ENCODE measurements around the gene NOSTRIN. TPM values are rescaled to one million over a fixed set of nuclear protein-coding genes. Genes with fewer than 3 reads are reported as not detected.
A peak's percentile ranks its signal among the peaks of the same experiment; 100 is the strongest.

NOSTRIN gene
- total and polyA plus RNA-seq, 2 donors (not counting 3 experiments of a cell fraction or from before 2014, with no cell fraction given): 0.03 to 0.75 TPM

GRCh38 chr2:168775837-168776236 lies 26.6 kb upstream of the NOSTRIN start:
- Histone ChIP-seq H3K4me2 (ENCODE audit: insufficient read depth, low read length) (no peak overlapping the region), H3K9me1 (replicated peaks; ENCODE audit: control insufficient read depth, extremely low read depth, insufficient read depth, low read length) (no peaks in the 10 kb centered on the region)
- intact Hi-C loops (cut with micrococcal nuclease): no loop called here

GRCh38 chr2:168780669-168781071 lies 21.8 kb upstream of the NOSTRIN start:
- H3K27ac ChIP-seq (ENCODE audit: insufficient read depth, low read depth, low read length): no peak overlapping the region
- dilution Hi-C loops (cut with MboI; ENCODE audit: extremely low pct_ligation_motif_present, low sequenced_read_pairs): no loop called here
- ChIA-PET POLR2A (no interaction called here), CTCF (interaction anchor here (0.9 kb wide), 1 partner anchor 441 kb away, joined by 3 read pairs; no protein-coding TSS in a partner anchor)
- H3K4me1 ChIP-seq (ENCODE audit: control insufficient read depth, extremely low read depth, insufficient read depth, low read length): peaks cover 4% of the 10 kb centered on the region
- H3K79me2 ChIP-seq (ENCODE audit: control insufficient read depth, insufficient read depth, low read length): no peaks in the 10 kb centered on the region
- intact Hi-C loops (cut with micrococcal nuclease): no loop called here
- no peaks in the 10 kb centered on the region for H3K9me1 ChIP-seq (replicated peaks; ENCODE audit: control insufficient read depth, extremely low read depth, insufficient read depth, low read length)
- H2AFZ ChIP-seq (ENCODE audit: low read depth, low read length): no peak overlapping the region
- no peak overlapping the region for H3K4me2 ChIP-seq (ENCODE audit: insufficient read depth, low read length)
- no peak for TF ChIP-seq CTCF (IDR thresholded peaks at IDR 0.05; ENCODE audit: extremely low read depth in 1 of 2, insufficient read depth in 1 of 2, low read depth in 1 of 2, low read length in 2 of 2)
- no peak for TF ChIP-seq EZH2 (IDR thresholded peaks at IDR 0.05; ENCODE audit: borderline replicate concordance, low read depth, low read length, severe bottlenecking)
- no peak for TF ChIP-seq POLR2AphosphoS5 (IDR thresholded peaks at IDR 0.05; ENCODE audit: insufficient read depth, low read depth, low read length)
- no peak for TF ChIP-seq MYC (IDR thresholded peaks at IDR 0.05; ENCODE audit: low read depth, low read length)
- no peak for TF ChIP-seq MAX (IDR thresholded peaks at IDR 0.05; ENCODE audit: insufficient read depth, insufficient read length)
- TF ChIP-seq JUN (IDR thresholded peaks at IDR 0.05; ENCODE audit: borderline replicate concordance, insufficient read depth, insufficient read length, low read depth): no peak
- TF ChIP-seq FOS (IDR thresholded peaks at IDR 0.05; ENCODE audit: borderline replicate concordance, insufficient read depth, low read length): no peak
- no peak for TF ChIP-seq GATA2 (IDR thresholded peaks at IDR 0.05; ENCODE audit: insufficient read depth, insufficient read length, low read depth, low read length)
- no peak for TF ChIP-seq POLR2A (IDR thresholded peaks at IDR 0.05; ENCODE audit: low read depth, low read length)
- H3K9me3 ChIP-seq (replicated peaks; ENCODE audit: control insufficient read depth, insufficient read depth, low read length): no peaks in the 10 kb centered on the region
- no peaks in the 10 kb centered on the region for H4K20me1 ChIP-seq (replicated peaks; ENCODE audit: control insufficient read depth, extremely low read depth, insufficient read depth, low read length)
- DNase-seq (ENCODE audit: low read depth, low spot score): peak; percentile 45
- no peak overlapping the region for H3K9ac ChIP-seq (replicated peaks; ENCODE audit: extremely low read depth, insufficient read depth, low read length)
- no peaks in the 10 kb centered on the region for H3K36me3 ChIP-seq (ENCODE audit: control insufficient read depth in 2 of 2, extremely low read depth in 1 of 2, insufficient read depth in 2 of 2, low read length in 2 of 2)
- BruUV-seq (replicated peaks): no TSS peak
- no peak for FAIRE-seq
- peaks cover 0 to 5% of the 10 kb centered on the region in 2 experiments for H3K27me3 ChIP-seq (ENCODE audit: control insufficient read depth in 2 of 2, insufficient read depth in 2 of 2, low read length in 2 of 2)
- no peak overlapping the region for H3K4me3 ChIP-seq (replicated peaks in 1 of 3; ENCODE audit: insufficient read depth in 1 of 3, low read depth in 1 of 3, low read length in 3 of 3)

More at GRCh38 chr2:168775837-168776236, 26.6 kb upstream of the NOSTRIN start:
- dilution Hi-C loops (cut with MboI; ENCODE audit: extremely low pct_ligation_motif_present, low sequenced_read_pairs): no loop called here
- H3K27me3 ChIP-seq (ENCODE audit: control insufficient read depth in 2 of 2, insufficient read depth in 2 of 2, low read length in 2 of 2): no peaks in the 10 kb centered on the region
- H3K9ac ChIP-seq (replicated peaks; ENCODE audit: extremely low read depth, insufficient read depth, low read length): no peak overlapping the region
- H4K20me1 ChIP-seq (replicated peaks; ENCODE audit: control insufficient read depth, extremely low read depth, insufficient read depth, low read length): no peaks in the 10 kb centered on the region
- ChIA-PET POLR2A (no interaction called here), CTCF (interaction anchor here (1.2 kb wide), 1 partner anchor 145 kb away, joined by 3 read pairs; no protein-coding TSS in a partner anchor)
- BruUV-seq (replicated peaks): no TSS peak
- no peaks in the 10 kb centered on the region for H3K79me2 ChIP-seq (ENCODE audit: control insufficient read depth, insufficient read depth, low read length)
- DNase-seq (ENCODE audit: low read depth, low spot score): no peak
- H3K4me1 ChIP-seq (ENCODE audit: control insufficient read depth, extremely low read depth, insufficient read depth, low read length): peaks cover 6% of the 10 kb centered on the region
- no peak overlapping the region for H3K4me3 ChIP-seq (replicated peaks in 1 of 3; ENCODE audit: insufficient read depth in 1 of 3, low read depth in 1 of 3, low read length in 3 of 3)
- TF ChIP-seq MYC (IDR thresholded peaks at IDR 0.05; ENCODE audit: low read depth, low read length) (no peak), POLR2A (IDR thresholded peaks at IDR 0.05; ENCODE audit: low read depth, low read length) (no peak)
- H3K27ac ChIP-seq (ENCODE audit: insufficient read depth, low read depth, low read length): no peak overlapping the region
- no peak overlapping the region for H2AFZ ChIP-seq (ENCODE audit: low read depth, low read length)
- no peaks in the 10 kb centered on the region for H3K36me3 ChIP-seq (ENCODE audit: control insufficient read depth in 2 of 2, extremely low read depth in 1 of 2, insufficient read depth in 2 of 2, low read length in 2 of 2)
- no peaks in the 10 kb centered on the region for H3K9me3 ChIP-seq (replicated peaks; ENCODE audit: control insufficient read depth, insufficient read depth, low read length)
- no peak for FAIRE-seq
